Activated CD8-positive, alpha-beta memory T cell treated with anti-CD3 and anti-CD28 coated beads for 4 hours (primary cell): Measurements from ENCODE around the gene C3orf38.
"Not testable (repeated sequence)": the region's sequence is repeated elsewhere in the genome, so short reads cannot be mapped to it uniquely, and the experiment has no call there.

ENCODE experiments used
- DNase-seq, 2 donors: peaks; one replicate each; pipeline ENCODE4 v3.0.0-alpha.2; 2020; ENCODE audit warnings: low read depth in 2 of 2

C3orf38 gene

DNA sequence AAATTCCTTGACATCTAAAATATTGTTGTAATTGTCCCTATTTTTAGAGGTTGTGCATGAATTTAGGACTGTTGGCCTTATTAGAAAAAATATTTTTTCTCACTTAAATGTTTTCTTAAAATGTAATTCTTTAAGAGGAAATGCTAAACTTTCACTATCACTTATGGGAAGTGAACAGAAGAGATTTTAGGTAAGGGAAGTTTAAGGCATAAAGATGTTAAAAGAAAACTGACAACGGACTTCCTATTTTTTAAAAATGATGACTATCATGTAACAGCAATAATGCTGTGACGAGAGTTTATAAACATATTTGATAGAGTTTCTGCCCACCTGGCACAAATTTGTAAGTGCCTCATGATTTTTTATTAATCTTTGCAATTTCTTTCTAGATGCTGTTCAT is 3.1 kb downstream of the C3orf38 start:
- DNase-seq = no peak

DNA sequence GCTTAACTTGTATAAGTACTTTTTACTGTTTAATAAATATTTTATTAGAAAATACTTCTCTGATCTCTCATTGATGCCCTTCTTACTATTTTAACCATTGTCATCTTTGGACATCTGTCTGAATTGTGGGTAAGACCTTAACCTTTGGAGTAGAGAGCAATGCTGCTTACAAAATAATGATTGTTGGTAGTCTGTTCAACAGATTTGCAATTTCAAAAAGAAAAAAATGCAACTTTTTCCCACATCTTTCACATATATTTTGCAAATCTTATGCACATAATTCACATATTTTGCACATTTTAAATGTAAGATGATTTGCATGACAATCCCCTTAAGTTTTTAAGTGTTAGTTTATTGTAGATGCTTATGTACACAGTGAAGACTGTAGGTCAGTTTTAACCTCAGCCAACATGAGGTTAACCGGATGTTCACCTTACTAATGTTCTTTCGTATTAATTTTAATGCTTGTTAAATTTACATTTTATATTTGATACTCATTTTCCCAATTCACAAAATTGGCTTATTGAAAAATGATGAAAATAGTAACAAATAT is 16.7 kb downstream of the C3orf38 start:
- no peak for DNase-seq

DNA sequence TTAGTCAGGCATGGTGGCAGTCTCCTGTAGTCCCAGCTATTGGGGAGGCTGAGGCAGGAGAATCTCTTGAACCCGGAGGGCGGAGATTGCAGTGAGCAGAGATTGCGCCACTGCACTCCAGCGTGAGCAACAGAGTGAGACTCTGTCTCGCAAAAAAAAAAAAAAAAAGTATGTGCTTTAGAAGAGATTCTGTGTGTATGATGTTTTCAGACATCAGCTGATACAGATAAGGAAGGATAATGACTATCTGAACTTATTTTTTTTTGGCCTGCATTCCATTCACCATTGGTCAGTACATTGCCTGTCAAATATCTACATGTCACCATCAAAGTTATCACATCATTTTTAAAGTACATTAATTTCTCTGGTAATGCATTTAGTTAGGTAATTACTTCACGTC is 17.4 kb downstream of the C3orf38 start:
- no peak for DNase-seq

DNA sequence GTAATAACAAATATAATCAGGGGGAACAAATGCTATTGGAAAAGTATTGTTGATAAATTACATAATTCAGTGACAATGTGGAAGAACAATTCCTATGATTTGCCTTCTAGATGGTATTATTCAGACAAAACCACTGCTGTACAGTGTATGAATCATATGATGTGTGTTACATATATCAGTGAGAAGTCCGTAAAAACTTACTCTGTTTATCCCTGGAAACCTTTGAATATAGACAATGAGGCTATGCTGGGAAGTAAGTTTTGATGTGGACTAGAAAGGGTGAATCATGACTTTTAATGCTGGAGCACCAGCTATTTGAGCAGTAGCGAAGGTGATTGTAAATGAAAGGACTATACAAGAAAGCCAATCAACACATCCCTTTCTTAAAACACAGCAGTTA is 17.9 kb downstream of the C3orf38 start:
- no peak for DNase-seq

DNA sequence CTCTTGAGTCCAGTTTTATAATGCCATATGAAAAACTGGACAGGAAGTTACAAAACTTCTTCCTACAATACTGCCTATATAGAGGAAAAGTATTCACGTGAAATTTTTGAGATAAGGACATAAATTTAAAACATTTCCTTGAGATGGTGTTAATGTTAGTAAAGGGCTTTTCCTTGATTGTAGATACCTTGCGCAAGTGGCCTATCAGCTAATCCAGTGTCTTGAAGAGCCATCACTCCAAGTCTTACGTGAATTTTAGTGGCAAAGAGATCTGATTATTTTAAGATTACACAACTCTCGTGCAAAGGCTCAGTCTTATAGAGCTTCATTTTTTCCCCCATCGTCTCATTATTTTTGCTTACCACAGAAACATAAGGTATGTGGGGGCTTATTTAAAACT is 18.4 kb downstream of the C3orf38 start:
- no peak for DNase-seq

DNA sequence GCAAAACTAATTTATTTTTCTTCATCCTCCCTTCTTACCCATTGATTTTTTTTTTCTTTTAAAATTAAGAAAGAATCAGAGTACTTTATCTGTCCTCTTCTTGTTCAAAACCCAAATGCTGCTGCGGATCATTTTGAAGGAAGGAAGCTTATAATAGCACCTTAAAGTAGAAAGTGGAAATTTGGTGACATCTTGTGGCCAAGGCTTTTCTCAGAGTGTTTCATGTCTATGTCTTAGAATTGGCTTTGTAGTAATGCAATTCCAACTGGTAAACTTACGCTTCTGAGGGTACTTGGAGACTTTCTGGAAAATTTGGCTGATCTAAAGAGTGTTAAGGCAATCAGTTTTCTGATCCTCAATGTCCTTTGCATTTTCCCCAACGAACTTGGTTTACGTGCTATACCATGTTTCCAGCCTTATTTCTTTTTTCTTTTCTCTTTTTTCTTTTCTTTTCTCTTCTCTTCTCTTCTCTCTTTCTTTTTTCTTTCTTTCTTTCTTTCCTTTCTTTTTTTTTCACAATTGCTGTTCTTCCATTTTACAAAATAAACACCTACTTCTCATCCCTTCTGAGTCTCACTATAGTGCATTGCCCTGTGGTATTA is 30.7 kb downstream of the C3orf38 start:
- peak in 1 of 2 donors; percentile 8 for DNase-seq

DNA sequence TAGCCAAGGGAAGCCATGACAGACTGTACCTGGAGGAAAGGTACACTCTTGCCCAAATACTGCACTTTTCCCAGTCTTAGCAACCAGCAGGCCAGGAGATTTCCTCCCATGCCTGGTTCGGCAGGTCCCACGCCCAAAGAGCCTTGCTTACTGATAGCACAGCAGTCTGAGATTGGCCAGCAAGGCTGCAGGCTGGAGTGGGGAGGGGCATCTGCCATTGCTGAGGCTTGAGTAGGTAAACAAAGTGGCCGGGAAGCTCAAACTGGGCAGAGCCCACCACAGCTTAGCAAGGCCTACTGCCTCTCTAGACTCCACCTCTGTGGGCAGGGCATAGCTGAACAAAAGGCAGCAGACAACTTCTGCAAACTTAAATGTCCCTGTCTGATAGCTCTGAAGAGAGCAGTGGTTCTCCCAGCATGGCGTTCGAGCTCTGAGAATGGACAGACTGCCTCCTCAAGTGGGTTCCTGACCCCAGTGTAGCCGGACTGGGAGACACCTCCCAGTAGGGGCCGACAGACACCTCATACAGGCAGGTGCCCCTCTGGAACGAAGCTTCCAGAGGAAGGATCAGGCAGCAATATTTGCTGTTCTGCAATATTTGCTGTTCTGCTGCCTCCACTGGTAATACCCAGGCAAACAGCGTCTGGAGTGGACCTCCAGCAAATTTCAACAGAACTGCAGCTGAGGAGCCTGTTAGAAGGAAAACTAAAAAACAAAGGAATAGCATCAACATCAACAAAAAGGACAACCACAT is 32.6 kb downstream of the C3orf38 start:
- not testable (repeated sequence) for DNase-seq

DNA sequence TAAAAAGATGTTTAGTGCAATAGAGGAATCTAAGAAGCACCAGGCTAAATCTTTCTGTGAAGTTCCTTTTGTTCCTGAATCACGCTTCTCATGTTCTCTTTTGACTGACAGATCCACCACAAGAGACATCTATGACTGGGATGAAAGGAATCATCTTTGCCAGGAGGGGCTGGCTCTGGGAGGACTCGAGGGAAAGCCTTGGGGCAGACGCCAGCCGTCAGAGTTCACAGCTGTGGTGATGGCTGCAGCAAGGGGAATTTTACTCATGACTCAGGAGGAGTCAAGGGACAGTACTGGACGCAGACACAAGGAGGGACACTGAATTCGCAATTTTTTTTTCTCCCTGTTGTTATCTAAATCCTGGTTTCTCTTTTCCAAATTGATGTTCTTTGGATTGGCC is 38.7 kb downstream of the C3orf38 start:
- no peak for DNase-seq

DNA sequence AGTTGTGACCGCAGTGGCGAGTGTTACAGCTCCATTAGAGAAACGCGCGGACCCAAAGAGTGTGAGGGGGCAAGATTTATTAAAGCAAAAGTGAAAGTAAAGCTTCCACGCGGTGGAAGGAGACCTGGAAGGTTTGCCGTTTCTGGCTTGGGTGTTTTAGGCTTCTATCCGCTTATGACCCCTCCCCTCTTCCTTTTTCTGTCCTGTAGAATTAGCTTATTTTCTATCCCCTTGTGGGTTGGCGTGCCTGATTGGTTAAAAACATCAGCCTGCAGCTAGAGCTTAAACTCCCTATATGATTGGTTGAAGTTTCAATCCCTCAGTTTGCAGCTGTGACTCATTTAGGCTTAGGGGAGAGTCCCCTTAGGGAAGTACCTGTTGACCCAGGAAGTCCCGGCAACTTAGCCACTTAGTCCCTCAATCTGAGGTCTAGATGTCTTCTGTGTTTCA is 39.6 kb downstream of the C3orf38 start:
- no peak for DNase-seq

DNA sequence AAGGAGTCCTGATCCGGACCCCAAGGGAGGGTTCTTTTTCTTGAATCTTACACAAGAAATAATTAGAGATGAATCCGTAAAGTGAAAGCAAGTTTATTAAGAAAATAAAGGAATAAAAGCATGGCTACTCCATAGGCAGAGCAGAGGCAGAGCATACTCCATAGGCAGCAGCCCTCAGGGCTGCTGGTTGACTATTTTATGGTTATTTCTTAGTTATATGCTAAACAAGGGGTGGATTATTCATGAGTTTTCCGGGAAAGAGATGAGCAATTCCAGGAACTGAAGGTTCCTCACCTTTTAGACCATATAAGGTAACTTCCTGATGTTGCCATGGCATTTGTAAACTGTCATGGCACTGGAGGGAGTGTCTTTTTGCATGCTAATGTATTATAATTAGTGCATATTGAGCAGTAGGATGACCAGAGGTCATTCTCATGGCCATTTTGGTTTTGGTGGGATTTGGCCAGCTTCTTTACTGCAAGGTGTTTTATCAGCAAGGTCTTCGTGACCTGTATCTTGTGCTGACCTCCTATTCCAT is 42.2 kb downstream of the C3orf38 start:
- no peak for DNase-seq

DNA sequence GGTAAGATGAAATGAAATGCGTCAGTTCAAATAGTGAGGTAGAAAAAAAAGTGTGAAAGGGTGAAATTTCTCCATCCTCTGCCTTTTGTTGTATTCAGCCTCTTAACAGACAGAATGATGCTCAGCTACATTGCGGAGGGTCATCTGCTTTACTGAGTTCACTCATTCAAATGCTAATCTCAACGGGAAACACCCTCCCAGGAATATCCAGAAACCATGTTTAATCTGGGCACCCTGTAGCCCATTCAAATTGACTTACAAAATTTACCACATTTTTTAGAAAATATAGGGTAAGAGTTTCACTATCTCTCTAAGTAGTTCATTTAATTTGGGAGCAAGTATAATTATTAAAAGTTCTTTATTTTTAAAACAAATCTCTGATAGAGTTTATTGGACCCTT is 42.9 kb downstream of the C3orf38 start:
- DNase-seq = no peak

DNA sequence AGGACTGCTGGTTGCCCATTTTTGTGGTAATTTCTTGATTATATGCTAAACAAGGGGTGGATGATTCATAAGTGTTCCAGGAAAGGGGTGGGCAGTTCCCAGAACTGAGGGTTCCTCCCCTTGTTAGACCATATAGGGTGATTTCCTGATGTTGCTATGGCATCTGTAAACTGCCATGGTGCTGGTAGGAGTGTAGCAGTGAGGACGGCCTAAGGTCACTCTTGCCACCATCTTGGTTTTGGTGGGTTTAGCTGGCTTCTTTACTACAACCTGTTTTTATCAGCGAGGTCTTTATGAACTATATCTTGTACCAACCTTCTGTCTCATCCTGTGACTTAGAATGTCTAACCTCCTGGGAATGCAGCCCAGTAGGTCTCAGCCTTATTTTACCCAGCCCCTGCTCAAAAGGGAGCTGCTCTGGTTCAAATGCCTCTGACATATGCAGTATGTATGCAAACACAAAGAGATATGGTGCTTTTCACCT is 46.2 kb downstream of the C3orf38 start:
- no peak for DNase-seq

DNA sequence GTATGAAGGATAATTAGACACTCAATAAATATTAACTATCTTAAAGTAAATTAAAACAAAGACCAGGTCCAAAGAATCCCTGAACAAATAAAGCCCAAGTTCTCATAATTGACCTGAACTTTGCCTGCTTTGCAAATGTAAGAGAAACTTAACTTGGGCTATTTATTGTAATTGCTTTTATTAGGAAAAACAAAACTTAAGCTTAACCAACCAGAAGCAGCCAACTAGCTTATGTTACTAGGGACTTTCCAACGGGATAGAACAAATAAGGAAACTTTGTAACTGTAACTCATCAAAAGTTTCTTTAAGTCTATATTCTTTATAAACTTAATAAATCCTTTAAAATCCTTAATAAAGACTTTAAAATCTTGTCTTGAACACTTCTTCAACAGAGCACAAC is 48.4 kb downstream of the C3orf38 start:
- no peak for DNase-seq

DNA sequence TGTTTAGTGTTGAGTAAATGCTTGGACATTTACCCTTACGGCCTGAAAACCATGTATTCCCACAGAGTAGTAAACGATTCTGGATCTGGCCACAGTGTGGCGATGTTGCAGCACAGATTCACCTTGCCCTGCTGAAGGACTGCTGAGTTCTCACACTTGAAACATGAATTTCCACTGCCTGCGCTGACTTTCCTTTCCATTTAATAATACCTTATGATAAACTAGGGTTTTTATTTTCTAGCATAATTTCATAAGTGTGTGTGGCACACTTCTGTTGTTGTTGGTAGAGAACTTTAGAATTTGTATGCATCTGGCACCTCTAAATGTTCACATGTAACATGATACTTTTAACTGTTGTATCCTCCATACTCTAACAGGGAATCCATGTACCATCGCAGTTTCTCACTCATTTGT is 53.9 kb downstream of the C3orf38 start:
- no peak for DNase-seq
